Cardiac muscle cell (in vitro differentiated cells and primary cell): ENCODE results near the gene EDARADD. TPM values are rescaled to one million over a fixed set of nuclear protein-coding genes. Genes with fewer than 3 reads are reported as not detected.

Experiments
- DNase-seq, 2 donors: peaks; one replicate each; pipeline versions ENCODE4 v3.0.0 to v3.0.0-alpha.2; 2010 to 2017; ENCODE audit warnings: low read depth in 1 of 2, low spot score in 1 of 2
- H3K27ac ChIP-seq: fragments of 200-600 bp; sonication (generic); 2 replicates; pipeline ENCODE4 v1.5.1; 2016
- H3K27me3 ChIP-seq: fragments of 200-600 bp; sonication (generic); 2 replicates; pipeline ENCODE4 v1.6.0; 2016; ENCODE audit warnings: control low read depth
- H3K36me3 ChIP-seq: fragments of 200-600 bp; sonication (generic); 2 replicates; pipeline ENCODE4 v1.5.1; 2016; ENCODE audit warnings: control low read depth
- H3K4me1 ChIP-seq: fragments of 200-600 bp; sonication (generic); 2 replicates; pipeline ENCODE4 v1.8.1; 2017; ENCODE audit warnings: low read depth, mild to moderate bottlenecking, mixed run types
- H3K4me3 ChIP-seq: fragments of 200-600 bp; sonication (generic); 2 replicates; pipeline ENCODE4 v1.5.1; 2016; ENCODE audit warnings: mild to moderate bottlenecking
- H3K9me3 ChIP-seq: fragments of 200-600 bp; sonication (generic); 2 replicates; pipeline ENCODE4 v1.5.1; 2017; ENCODE audit warnings: low read depth, mild to moderate bottlenecking, control low read depth
- polyA plus RNA-seq: library from polyadenylated mRNA; unstranded; fragments of >200 nt; fragmentation: Nextera tagmentation; extraction: Ambion mirVana; gene quantifications from 2 replicates; pipeline ENCODE4 v1.2.1, GENCODE V29; 2016
- total RNA-seq: library from RNA; depleted of rRNA; stranded (reverse); fragments of >200 nt; gene quantifications from 2 replicates; pipeline ENCODE4 v1.2.3, GENCODE V29; 2016
- TF ChIP-seq, protein P1 (sequence below): IDR thresholded peaks from 2 replicates; pipeline ENCODE4 v1.5.1; 2012; ENCODE audit warnings: low read depth, mild to moderate bottlenecking, low read length

Gene EDARADD
- total and polyA plus RNA-seq, 2 experiments from 2014 or later, result 0.24 to 0.77 TPM

DNA sequence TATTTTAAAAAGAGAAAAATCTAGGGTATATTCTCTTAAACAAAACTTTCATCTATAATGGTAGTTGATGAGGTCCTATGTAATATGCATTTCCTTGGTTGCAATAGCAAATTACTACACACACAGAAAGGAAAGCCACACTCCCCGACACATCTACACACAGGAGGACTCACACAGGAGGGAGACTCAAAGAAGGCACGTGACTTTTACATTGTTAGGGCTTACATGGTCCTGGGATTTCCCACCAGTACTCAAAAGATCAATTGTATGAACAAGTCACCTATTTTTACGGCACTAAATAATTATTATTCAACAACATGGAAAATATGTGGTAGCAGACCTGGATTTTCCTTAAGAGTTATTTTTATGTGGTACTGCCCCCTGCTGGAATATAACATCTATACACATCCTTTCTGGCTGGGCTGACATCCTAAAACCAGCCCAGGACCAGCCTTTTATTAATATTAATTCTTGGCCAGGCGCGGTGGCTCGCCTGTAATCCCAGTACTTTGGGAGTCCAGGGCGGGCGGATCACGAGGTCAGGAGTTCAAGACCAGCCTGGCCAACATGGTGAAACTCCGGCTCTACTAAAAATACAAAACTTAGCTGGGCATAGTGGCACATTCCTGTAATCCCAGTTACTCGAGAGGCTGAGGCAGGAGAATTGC, 95.8 kb downstream of the EDARADD start:
- Histone ChIP-seq H3K27me3 (peaks cover 3% of the 10 kb centered on the region), H3K36me3 (no peaks in the 10 kb centered on the region), H3K4me1 (peaks cover 8% of the 10 kb centered on the region), H3K27ac (no peak overlapping the region), H3K9me3 (no peaks in the 10 kb centered on the region), H3K4me3 (no peak overlapping the region)
- TF ChIP-seq, protein P1, sequence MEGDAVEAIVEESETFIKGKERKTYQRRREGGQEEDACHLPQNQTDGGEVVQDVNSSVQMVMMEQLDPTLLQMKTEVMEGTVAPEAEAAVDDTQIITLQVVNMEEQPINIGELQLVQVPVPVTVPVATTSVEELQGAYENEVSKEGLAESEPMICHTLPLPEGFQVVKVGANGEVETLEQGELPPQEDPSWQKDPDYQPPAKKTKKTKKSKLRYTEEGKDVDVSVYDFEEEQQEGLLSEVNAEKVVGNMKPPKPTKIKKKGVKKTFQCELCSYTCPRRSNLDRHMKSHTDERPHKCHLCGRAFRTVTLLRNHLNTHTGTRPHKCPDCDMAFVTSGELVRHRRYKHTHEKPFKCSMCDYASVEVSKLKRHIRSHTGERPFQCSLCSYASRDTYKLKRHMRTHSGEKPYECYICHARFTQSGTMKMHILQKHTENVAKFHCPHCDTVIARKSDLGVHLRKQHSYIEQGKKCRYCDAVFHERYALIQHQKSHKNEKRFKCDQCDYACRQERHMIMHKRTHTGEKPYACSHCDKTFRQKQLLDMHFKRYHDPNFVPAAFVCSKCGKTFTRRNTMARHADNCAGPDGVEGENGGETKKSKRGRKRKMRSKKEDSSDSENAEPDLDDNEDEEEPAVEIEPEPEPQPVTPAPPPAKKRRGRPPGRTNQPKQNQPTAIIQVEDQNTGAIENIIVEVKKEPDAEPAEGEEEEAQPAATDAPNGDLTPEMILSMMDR, result peak; percentile 47
- peak; percentile 71 to 81 for DNase-seq

DNA sequence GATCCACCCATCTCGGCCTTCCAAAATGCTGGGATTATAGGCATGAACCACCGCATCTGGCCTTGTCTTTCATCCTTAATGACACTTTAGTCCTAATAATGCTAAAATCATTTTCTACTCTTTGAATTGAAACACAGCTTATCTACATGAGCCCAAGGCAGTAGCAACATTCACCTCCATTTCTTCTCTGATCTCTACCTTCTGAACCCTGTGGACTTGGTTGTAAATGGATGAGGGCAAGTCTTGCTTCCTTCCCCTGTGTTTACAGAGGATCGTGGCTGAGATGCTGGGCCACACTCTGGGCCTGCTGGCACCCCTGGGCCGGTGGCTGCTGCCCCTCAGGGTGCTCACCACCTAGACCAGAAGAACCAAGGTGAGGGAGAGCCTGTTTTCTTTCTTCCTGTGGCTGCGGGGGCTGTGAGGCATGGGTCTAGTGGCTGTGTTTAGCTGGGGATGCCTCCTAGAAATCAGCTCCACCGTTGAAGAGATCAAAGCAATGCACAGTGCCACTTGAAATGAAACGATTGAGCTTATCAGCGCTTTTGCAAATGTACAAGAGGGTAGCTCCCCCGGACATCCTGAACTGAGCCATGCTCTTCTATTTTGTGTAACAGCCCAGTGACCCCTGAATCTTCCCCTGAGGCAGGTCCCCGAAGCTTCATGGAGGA, 97.5 kb downstream of the EDARADD start:
- H3K27ac ChIP-seq, result no peak overlapping the region
- TF ChIP-seq, protein P1, result no peak
- no peaks in the 10 kb centered on the region for H3K9me3 ChIP-seq
- peaks cover 3% of the 10 kb centered on the region for H3K27me3 ChIP-seq
- peak in 1 of 2 donors; percentile 62 for DNase-seq
- no peak overlapping the region for H3K4me3 ChIP-seq
- no peaks in the 10 kb centered on the region for H3K36me3 ChIP-seq
- peaks cover 8% of the 10 kb centered on the region for H3K4me1 ChIP-seq

DNA sequence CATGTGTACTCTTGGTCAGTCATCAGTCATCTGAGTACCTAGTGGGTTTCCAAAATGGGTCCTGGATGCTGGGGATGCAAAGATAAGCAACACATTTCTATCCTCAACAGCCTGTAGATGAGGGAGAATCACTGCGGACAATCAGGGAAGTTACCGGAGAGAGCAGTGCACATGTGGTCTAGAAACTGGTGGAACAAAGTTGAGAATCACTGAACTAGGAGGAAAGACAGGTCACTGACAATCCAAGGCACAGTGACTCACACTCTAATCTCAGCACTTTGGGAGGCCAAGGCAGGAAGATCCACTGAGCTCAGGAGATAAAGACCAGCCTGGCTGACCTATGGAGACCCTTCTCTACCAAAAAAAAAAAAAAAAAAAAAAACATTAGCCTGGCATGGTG, 98.3 kb downstream of the EDARADD start:
- DNase-seq, result no peak
- Histone ChIP-seq H3K4me3 (no peak overlapping the region), H3K27ac (no peak overlapping the region), H3K27me3 (peaks cover 3% of the 10 kb centered on the region), H3K36me3 (no peaks in the 10 kb centered on the region), H3K4me1 (peaks cover 8% of the 10 kb centered on the region), H3K9me3 (no peaks in the 10 kb centered on the region)
- TF ChIP-seq, protein P1, result no peak

DNA sequence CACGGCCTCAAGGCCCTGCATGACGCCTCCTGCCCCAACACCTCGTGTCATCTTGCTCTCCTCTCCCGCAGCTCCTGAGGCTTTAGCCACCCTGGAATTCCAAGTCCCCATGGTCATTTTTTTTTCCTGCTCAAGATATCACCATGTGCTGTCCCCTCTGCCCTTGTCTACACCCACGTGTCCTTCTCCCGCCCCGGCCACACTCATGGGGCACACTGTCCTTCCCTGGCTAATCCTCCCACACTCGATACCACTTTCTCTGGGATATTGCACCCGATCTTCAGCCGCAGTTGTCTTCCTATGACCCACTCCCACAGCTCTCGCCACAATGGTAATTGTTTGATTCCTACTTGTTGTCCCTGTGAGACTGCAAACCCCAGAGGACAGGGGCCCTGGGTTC, 100.0 kb downstream of the EDARADD start:
- Histone ChIP-seq H3K9me3 (no peaks in the 10 kb centered on the region), H3K36me3 (no peaks in the 10 kb centered on the region), H3K4me1 (peaks cover 8% of the 10 kb centered on the region), H3K27ac (no peak overlapping the region), H3K27me3 (peaks cover 3% of the 10 kb centered on the region), H3K4me3 (no peak overlapping the region)
- TF ChIP-seq, protein P1, result no peak
- DNase-seq, result no peak

DNA sequence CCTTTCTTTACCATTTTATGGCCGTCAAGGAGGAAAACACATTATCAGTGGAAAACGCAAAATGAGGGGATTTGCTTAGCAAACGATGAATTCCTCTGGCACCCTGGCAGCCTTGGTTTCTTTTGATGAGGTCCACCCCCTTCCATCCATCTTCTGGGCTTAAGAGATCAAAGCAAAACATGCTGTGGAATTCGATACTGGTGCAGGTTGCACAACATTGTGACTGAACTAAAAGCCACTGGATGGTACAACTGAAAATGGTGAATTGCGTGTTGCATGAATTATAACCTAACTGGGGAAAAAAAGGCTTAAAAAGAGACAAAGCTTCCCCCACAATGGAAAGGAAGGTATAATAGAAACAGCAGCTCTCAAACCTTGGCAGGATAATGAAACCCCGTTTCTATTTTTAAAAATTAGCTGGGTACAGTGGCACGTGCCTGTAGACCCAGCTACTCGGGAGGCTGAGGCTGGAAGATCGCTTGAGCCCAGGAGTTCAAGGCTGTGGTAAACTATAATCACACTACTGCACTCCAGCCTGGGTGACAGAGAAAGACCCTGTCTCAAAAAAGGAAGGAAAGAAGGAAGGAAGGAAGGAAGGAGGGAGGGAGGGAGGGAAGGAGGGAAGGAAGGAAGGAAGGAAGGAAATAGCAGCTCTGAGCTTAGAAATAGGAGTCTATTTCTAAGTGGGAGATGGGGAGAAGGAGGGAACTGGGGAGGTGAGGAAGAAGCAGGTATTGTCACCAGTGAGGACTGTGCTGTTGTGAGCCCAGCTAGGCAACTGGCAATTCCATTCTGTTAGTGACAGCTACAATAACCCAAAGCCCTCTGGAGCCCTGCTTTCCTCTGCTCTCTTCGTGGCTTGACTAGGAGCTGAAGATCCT, 100.7 kb downstream of the EDARADD start:
- no peak overlapping the region for H3K4me3 ChIP-seq
- peaks cover 8% of the 10 kb centered on the region for H3K4me1 ChIP-seq
- TF ChIP-seq, protein P1, result no peak
- no peak for DNase-seq
- no peak overlapping the region for H3K27ac ChIP-seq
- H3K27me3 ChIP-seq, result peaks cover 3% of the 10 kb centered on the region
- no peaks in the 10 kb centered on the region for H3K9me3 ChIP-seq
- H3K36me3 ChIP-seq, result no peaks in the 10 kb centered on the region
